ENCODE data around the gene PTPRT. TPM values are rescaled to one million over a fixed set of nuclear protein-coding genes. Genes with fewer than 3 reads are reported as not detected.

The PTPRT gene
- total and polyA plus RNA-seq, 2 experiments from 2014 or later, result not detected

- Histone ChIP-seq H3K27ac (ENCODE audit: low read depth) (no peak overlapping the region), H3K79me2 (replicated peaks; ENCODE audit: insufficient read depth) (no peaks in the 10 kb centered on the region), H4K20me1 (replicated peaks; ENCODE audit: insufficient read depth) (no peaks in the 10 kb centered on the region), H3K4me3 (no peak overlapping the region), H3K4me1 (ENCODE audit: insufficient read depth) (no peaks in the 10 kb centered on the region), H3K9me2 (ENCODE audit: insufficient read depth) (no peaks in the 10 kb centered on the region), H3F3A (replicated peaks; ENCODE audit: low read depth) (no peaks in the 10 kb centered on the region), H2AFZ (no peak overlapping the region), H3K27me3 (ENCODE audit: insufficient read depth) (no peaks in the 10 kb centered on the region), H3K36me3 (ENCODE audit: insufficient read depth) (peaks cover 10% of the 10 kb centered on the region), H3K4me2 (no peak overlapping the region)
- Mint-ChIP-seq H3K4me1 (no peaks in the 10 kb centered on the region), H3K27me3 (ENCODE audit: insufficient read depth, low read depth, poor library complexity) (no peaks in the 10 kb centered on the region), H3K4me3 (no peak overlapping the region), H3K27ac (no peak overlapping the region), H3K9me3 (peaks cover 96% of the 10 kb centered on the region), H3K36me3 (ENCODE audit: low read depth) (peaks cover 23% of the 10 kb centered on the region; the same call in 2 of the 3 replicates)
- ATAC-seq (no peak), DNase-seq (ENCODE audit: low spot score) (no peak)
- no peak for TF ChIP-seq CREB1 (CRISPR knock-in tag; IDR thresholded peaks at IDR 0.05; ENCODE audit: low read depth)
- no peak for TF ChIP-seq ZNF114 (CRISPR knock-in tag; IDR thresholded peaks at IDR 0.05)
- TF ChIP-seq, protein P1, sequence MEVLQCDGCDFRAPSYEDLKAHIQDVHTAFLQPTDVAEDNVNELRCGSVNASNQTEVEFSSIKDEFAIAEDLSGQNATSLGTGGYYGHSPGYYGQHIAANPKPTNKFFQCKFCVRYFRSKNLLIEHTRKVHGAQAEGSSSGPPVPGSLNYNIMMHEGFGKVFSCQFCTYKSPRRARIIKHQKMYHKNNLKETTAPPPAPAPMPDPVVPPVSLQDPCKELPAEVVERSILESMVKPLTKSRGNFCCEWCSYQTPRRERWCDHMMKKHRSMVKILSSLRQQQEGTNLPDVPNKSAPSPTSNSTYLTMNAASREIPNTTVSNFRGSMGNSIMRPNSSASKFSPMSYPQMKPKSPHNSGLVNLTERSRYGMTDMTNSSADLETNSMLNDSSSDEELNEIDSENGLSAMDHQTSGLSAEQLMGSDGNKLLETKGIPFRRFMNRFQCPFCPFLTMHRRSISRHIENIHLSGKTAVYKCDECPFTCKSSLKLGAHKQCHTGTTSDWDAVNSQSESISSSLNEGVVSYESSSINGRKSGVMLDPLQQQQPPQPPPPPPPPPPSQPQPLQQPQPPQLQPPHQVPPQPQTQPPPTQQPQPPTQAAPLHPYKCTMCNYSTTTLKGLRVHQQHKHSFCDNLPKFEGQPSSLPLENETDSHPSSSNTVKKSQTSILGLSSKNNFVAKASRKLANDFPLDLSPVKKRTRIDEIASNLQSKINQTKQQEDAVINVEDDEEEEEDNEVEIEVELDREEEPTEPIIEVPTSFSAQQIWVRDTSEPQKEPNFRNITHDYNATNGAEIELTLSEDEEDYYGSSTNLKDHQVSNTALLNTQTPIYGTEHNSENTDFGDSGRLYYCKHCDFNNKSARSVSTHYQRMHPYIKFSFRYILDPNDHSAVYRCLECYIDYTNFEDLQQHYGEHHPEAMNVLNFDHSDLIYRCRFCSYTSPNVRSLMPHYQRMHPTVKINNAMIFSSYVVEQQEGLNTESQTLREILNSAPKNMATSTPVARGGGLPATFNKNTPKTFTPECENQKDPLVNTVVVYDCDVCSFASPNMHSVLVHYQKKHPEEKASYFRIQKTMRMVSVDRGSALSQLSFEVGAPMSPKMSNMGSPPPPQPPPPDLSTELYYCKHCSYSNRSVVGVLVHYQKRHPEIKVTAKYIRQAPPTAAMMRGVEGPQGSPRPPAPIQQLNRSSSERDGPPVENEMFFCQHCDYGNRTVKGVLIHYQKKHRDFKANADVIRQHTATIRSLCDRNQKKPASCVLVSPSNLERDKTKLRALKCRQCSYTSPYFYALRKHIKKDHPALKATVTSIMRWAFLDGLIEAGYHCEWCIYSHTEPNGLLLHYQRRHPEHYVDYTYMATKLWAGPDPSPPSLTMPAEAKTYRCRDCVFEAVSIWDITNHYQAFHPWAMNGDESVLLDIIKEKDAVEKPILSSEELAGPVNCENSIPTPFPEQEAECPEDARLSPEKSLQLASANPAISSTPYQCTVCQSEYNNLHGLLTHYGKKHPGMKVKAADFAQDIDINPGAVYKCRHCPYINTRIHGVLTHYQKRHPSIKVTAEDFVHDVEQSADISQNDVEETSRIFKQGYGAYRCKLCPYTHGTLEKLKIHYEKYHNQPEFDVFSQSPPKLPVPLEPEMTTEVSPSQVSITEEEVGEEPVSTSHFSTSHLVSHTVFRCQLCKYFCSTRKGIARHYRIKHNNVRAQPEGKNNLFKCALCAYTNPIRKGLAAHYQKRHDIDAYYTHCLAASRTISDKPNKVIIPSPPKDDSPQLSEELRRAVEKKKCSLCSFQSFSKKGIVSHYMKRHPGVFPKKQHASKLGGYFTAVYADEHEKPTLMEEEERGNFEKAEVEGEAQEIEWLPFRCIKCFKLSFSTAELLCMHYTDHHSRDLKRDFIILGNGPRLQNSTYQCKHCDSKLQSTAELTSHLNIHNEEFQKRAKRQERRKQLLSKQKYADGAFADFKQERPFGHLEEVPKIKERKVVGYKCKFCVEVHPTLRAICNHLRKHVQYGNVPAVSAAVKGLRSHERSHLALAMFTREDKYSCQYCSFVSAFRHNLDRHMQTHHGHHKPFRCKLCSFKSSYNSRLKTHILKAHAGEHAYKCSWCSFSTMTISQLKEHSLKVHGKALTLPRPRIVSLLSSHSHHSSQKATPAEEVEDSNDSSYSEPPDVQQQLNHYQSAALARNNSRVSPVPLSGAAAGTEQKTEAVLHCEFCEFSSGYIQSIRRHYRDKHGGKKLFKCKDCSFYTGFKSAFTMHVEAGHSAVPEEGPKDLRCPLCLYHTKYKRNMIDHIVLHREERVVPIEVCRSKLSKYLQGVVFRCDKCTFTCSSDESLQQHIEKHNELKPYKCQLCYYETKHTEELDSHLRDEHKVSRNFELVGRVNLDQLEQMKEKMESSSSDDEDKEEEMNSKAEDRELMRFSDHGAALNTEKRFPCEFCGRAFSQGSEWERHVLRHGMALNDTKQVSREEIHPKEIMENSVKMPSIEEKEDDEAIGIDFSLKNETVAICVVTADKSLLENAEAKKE (CRISPR knock-in tag; IDR thresholded peaks at IDR 0.05), result no peak
- TF ChIP-seq REST (IDR thresholded peaks at IDR 0.05; ENCODE audit: unreplicated experiment), result no peak
- TF ChIP-seq, protein P2, sequence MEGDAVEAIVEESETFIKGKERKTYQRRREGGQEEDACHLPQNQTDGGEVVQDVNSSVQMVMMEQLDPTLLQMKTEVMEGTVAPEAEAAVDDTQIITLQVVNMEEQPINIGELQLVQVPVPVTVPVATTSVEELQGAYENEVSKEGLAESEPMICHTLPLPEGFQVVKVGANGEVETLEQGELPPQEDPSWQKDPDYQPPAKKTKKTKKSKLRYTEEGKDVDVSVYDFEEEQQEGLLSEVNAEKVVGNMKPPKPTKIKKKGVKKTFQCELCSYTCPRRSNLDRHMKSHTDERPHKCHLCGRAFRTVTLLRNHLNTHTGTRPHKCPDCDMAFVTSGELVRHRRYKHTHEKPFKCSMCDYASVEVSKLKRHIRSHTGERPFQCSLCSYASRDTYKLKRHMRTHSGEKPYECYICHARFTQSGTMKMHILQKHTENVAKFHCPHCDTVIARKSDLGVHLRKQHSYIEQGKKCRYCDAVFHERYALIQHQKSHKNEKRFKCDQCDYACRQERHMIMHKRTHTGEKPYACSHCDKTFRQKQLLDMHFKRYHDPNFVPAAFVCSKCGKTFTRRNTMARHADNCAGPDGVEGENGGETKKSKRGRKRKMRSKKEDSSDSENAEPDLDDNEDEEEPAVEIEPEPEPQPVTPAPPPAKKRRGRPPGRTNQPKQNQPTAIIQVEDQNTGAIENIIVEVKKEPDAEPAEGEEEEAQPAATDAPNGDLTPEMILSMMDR (conservative IDR thresholded peaks at IDR 0.05; ENCODE audit: low read depth in 2 of 2), result no peak
- TF ChIP-seq POLR2AphosphoS5 (IDR thresholded peaks at IDR 0.05; ENCODE audit: low read depth), result no peak
- TF ChIP-seq JUNB (IDR thresholded peaks at IDR 0.05; ENCODE audit: unreplicated experiment), result no peak
- no peak for TF ChIP-seq EZH2 (IDR thresholded peaks at IDR 0.05; ENCODE audit: low read depth, unreplicated experiment)
- TF ChIP-seq, protein P3, sequence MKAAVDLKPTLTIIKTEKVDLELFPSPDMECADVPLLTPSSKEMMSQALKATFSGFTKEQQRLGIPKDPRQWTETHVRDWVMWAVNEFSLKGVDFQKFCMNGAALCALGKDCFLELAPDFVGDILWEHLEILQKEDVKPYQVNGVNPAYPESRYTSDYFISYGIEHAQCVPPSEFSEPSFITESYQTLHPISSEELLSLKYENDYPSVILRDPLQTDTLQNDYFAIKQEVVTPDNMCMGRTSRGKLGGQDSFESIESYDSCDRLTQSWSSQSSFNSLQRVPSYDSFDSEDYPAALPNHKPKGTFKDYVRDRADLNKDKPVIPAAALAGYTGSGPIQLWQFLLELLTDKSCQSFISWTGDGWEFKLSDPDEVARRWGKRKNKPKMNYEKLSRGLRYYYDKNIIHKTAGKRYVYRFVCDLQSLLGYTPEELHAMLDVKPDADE (IDR thresholded peaks at IDR 0.05), result no peak
- TF ChIP-seq NANOG (IDR thresholded peaks at IDR 0.05; ENCODE audit: borderline replicate concordance), result no peak
- no peak for TF ChIP-seq EZH2phosphoT487 (IDR thresholded peaks at IDR 0.05; ENCODE audit: unreplicated experiment)
- no peak for TF ChIP-seq STAT1 (IDR thresholded peaks at IDR 0.05; ENCODE audit: unreplicated experiment)
- no peak for TF ChIP-seq ZNF331 (CRISPR knock-in tag; IDR thresholded peaks at IDR 0.05; ENCODE audit: low read depth)
Measured at GRCh38 chr20:42531508-42531961, 658.2 kb downstream of the PTPRT start.
